BLaER1 treated with 17β-estradiol and CSF1 and Interleukin-3, amounts not matched to agents 10 nM and 100 nM (cell line): ENCODE results near the gene LENG1.

ENCODE experiments used
- H3K27ac ChIP-seq, 11 experiments: shearing (Covaris generic); formaldehyde crosslinking; 2 replicates each; pipeline ENCODE4 v1.8.1; 2022
- H3K27me3 ChIP-seq, 11 experiments: shearing (Covaris generic); formaldehyde crosslinking; 2 replicates each; pipeline ENCODE4 v1.8.1; 2022
- H3K36me3 ChIP-seq, 11 experiments: shearing (Covaris generic); formaldehyde crosslinking; 2 replicates each; pipeline ENCODE4 v1.8.1; 2022
- H3K4me1 ChIP-seq, 10 experiments: shearing (Covaris generic); formaldehyde crosslinking; 2 replicates each; pipeline ENCODE4 v1.8.1; 2022
- H3K4me2 ChIP-seq, 11 experiments: shearing (Covaris generic); formaldehyde crosslinking; 2 replicates each; pipeline ENCODE4 v1.8.1; 2022
- H3K4me3 ChIP-seq, 10 experiments: shearing (Covaris generic); formaldehyde crosslinking; 2 replicates each; pipeline ENCODE4 v1.8.1; 2022
- H3K9ac ChIP-seq, 11 experiments: shearing (Covaris generic); formaldehyde crosslinking; 2 replicates each; pipeline ENCODE4 v1.8.1; 2022
- H3K9me3 ChIP-seq, 11 experiments: shearing (Covaris generic); formaldehyde crosslinking; replicated peaks in 1 of 11; 2 replicates each; pipeline ENCODE4 v1.8.1; 2022
- H4K20me1 ChIP-seq, 11 experiments: shearing (Covaris generic); formaldehyde crosslinking; 2 replicates each; pipeline ENCODE4 v1.8.1; 2022
- Cebpa-rat ChIP-seq, 11 experiments: shearing (Covaris generic); IDR thresholded peaks; 2 replicates each; pipeline ENCODE4 v1.8.1; 2022

Gene LENG1

DNA sequence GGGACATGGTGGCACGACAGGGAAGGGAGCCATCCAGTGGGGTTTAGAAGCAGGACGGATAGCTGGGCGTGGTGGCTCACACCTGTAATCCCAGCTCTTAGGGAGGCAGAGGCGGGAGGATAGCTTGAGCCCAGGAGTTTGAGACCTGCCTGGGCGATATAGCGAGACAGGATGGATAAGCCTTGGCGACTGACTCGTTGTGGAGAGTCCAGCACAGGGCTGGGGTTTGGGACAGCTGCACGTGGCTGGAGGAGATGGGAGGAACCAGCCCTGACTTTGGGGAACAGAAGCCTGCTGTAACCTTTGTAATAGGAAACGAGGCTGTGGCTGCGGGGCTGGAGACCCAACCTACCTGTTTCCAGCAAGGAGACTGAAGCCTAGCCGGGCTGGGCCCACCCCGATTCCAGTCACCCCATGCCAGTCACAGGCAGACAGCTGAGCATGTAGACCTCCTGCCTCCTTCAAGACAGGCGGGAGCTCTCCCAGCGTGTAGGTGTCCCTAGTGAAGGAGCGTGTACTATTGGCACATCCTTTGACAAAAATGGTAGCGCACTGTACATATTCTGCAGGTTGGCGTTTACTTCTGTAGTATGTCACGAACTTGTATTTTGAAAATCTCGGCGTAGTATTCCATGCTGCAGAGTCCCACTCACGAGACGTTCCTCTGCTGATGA, 8.0 kb downstream of the LENG1 start:
- Histone ChIP-seq H4K20me1 (peaks cover 27 to 100% (median 89%) of the 10 kb centered on the region in 11 experiments; a peak in 21 of 22 replicates), H3K4me2 (no peak overlapping the region), H3K9me3 (no peaks in the 10 kb centered on the region), H3K27ac (no peak overlapping the region), H3K27me3 (no peaks in the 10 kb centered on the region), H3K4me3 (no peak overlapping the region), H3K36me3 (peaks cover 98 to 100% (median 100%) of the 10 kb centered on the region in 11 experiments), H3K9ac (peak overlapping the region in 2 of 11 experiments; percentile 7 to 9; a peak in 1 of 22 replicates), H3K4me1 (peaks cover 0 to 13% (median 0%) of the 10 kb centered on the region in 10 experiments; a peak in 2 of 20 replicates)
- TF ChIP-seq Cebpa-rat (IDR thresholded peaks at IDR 0.05) = no peak

DNA sequence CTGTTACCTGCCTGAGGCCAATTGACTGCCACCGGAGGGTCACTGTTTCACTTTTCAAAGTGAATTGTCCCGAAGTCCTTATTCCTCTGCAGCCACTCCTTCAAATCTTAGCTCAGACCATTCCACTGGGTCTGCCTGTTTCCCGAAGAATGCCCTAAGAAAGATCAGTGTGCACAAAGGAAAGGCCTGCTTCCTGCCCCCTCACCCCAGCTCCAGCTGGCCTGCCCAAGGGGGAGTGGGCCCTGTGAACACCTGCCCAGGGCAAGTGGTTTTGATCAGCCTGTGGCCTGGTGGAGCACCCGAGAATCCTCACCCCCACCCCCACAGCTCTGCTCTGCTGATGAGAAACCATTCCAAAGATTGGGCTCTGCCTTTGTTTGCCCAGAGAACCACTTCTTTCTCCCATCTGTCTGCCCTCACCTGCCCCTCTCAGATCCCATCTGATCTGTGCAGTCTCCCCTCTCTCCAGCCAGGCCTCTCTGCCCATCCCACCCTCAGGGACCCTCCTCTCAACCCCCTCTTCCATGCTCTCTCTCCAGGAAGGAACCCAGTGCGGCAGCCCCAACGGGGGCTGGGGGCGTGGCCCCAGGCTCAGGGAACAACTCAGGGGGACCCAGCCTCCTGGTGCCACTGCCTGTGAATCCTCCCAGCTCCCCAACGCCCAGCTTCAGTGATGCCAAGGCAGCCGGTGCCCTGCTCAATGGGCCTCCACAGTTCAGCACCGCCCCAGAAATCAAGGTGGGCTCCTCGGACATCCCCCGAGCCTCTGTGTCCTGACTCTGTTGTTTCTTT, 10.3 kb downstream of the LENG1 start:
- peaks cover 34 to 100% (median 88%) of the 10 kb centered on the region in 11 experiments for H4K20me1 ChIP-seq

DNA sequence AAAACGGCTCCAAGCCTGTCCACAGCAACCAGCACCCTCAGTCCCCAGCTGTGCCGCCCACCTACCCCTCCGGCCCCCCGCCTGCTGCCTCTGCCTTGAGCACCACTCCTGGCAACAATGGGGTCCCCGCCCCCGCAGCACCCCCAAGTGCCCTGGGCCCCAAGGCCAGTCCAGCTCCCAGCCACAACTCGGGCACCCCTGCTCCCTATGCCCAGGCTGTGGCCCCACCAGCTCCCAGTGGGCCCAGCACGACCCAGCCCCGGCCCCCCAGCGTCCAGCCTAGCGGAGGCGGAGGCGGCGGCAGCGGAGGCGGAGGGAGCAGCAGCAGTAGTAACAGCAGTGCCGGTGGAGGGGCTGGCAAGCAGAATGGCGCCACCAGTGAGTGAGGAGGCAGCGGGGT, 11.4 kb downstream of the LENG1 start:
- no peak overlapping the region for H3K27ac ChIP-seq
- no peak overlapping the region for H3K4me3 ChIP-seq
- peaks cover 98 to 100% (median 100%) of the 10 kb centered on the region in 11 experiments for H3K36me3 ChIP-seq
- 0 out of 20 replicates have a peak, but pooled peaks cover 0 to 5% (median 0%) of the 10 kb centered on the region in 10 experiments for H3K4me1 ChIP-seq
- H3K4me2 ChIP-seq = no peak overlapping the region
- no peaks in the 10 kb centered on the region for H3K27me3 ChIP-seq
- H3K9ac ChIP-seq = no peak overlapping the region; a peak in 1 of 22 replicates
- peaks cover 33 to 100% (median 86%) of the 10 kb centered on the region in 11 experiments for H4K20me1 ChIP-seq
- no peak for TF ChIP-seq Cebpa-rat (IDR thresholded peaks at IDR 0.05)
- H3K9me3 ChIP-seq = no peaks in the 10 kb centered on the region

More for the DNA sequence above, 10.3 kb downstream of the LENG1 start:
- Histone ChIP-seq H3K4me3 (no peak overlapping the region), H3K4me1 (peaks cover 0 to 7% (median 0%) of the 10 kb centered on the region in 10 experiments; a peak in 1 of 20 replicates), H3K9ac (no peak overlapping the region), H3K27ac (no peak overlapping the region), H3K9me3 (no peaks in the 10 kb centered on the region), H3K27me3 (no peaks in the 10 kb centered on the region), H3K36me3 (peaks cover 98 to 100% (median 100%) of the 10 kb centered on the region in 11 experiments), H3K4me2 (no peak overlapping the region)
- no peak for TF ChIP-seq Cebpa-rat (IDR thresholded peaks at IDR 0.05)

DNA sequence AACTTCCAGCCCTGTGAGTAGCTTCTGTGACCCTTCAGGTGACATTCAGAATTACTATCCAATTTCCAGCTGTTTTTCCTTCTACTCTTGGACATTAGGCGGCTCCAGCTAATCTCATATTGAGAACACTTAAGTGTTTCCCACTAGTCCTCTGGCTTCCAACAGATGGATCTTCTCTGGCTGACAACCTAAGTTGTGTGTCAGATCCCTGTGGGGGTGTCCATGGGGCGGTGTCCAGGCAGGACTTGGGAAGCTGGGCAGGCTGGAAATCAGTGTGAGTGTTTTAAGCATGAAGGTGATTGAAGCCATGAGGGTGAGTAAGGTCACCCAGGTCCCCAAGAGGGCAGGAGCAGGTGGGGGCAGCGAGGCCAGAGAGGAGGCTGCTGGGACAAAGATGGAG, 11.8 kb downstream of the LENG1 start:
- Histone ChIP-seq H3K4me1 (0 out of 20 replicates have a peak, but pooled peaks cover 0 to 5% (median 0%) of the 10 kb centered on the region in 10 experiments), H3K27me3 (no peaks in the 10 kb centered on the region), H3K4me3 (no peak overlapping the region), H3K4me2 (no peak overlapping the region), H3K9ac (no peak overlapping the region; a peak in 1 of 22 replicates), H3K27ac (no peak overlapping the region), H3K36me3 (peaks cover 98 to 100% (median 100%) of the 10 kb centered on the region in 11 experiments), H4K20me1 (peaks cover 38 to 100% (median 85%) of the 10 kb centered on the region in 11 experiments), H3K9me3 (no peaks in the 10 kb centered on the region)
- no peak for TF ChIP-seq Cebpa-rat (IDR thresholded peaks at IDR 0.05)

DNA sequence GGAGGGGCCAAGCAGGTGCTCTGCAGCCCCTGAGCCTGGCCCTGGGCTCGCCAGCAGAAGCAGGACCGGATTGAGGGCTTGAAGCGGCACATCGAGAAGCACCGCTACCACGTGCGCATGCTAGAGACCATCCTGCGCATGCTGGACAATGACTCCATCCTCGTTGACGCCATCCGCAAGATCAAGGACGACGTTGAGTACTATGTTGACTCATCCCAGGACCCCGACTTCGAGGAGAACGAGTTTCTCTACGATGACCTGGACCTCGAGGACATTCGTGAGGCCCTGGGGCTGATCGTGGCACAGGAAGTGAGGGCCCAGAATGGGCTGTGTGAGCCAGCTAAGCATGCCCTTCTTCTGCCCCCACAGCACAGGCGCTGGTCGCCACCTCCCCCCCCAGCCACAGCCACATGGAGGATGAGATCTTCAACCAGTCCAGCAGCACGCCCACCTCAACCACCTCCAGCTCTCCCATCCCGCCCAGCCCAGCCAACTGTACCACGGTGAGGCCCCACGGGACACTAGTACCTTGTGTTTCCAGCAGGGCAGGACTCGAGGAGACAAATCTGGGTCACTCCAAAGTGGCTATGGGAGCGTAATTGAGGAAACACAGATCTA, 13.9 kb downstream of the LENG1 start:
- TF ChIP-seq Cebpa-rat (IDR thresholded peaks at IDR 0.05) = no peak
- H3K4me1 ChIP-seq = peaks cover 4 to 16% (median 10%) of the 10 kb centered on the region in 10 experiments; a peak in 17 of 20 replicates
- H3K27ac ChIP-seq = no peak overlapping the region
- no peaks in the 10 kb centered on the region for H3K27me3 ChIP-seq
- peaks cover 98 to 100% (median 100%) of the 10 kb centered on the region in 11 experiments for H3K36me3 ChIP-seq
- no peaks in the 10 kb centered on the region for H3K9me3 ChIP-seq
- no peak overlapping the region for H3K4me2 ChIP-seq
- no peak overlapping the region; a peak in 1 of 20 replicates for H3K4me3 ChIP-seq
- H4K20me1 ChIP-seq = peaks cover 45 to 100% (median 86%) of the 10 kb centered on the region in 11 experiments
- no peak overlapping the region for H3K9ac ChIP-seq

DNA sequence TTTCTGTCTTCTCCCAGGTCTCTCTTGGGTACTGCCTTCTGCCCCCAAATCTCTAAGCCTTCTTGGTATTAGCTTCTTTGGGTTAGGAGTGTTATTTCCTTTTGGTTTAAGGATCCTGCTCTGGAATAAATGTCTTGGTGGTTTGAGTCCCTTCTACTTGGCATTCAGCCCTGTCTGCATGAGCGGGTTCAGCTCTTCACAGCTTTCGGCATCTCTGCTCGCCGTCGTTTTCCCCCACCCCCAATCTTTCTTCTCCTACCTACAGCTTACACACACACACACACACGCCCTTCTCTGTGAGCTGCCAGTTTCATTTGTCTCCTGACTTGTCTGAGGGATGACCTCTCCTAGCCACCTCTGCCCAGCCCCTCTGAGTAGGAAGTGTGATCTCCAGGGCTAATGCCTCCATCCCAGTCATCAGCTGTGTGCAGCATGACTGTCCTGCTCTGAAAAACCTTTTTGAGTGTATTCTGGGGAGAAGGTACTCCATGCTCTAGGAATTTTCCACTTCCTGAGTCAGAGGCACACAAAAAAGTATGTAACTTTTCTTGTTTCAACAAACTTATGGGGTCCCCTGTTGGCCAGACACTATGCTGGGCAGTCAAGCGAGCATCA, 17.2 kb downstream of the LENG1 start:
- Histone ChIP-seq H3K36me3 (peaks cover 68 to 86% (median 84%) of the 10 kb centered on the region in 11 experiments), H4K20me1 (peaks cover 67 to 92% (median 87%) of the 10 kb centered on the region in 11 experiments), H3K27ac (no peak overlapping the region), H3K9me3 (no peaks in the 10 kb centered on the region), H3K27me3 (no peaks in the 10 kb centered on the region), H3K4me1 (peaks cover 27 to 38% (median 32%) of the 10 kb centered on the region in 10 experiments), H3K4me3 (no peak overlapping the region), H3K4me2 (no peak overlapping the region), H3K9ac (peak overlapping the region in 5 of 11 experiments; percentile 11 to 100 (median 44); a peak in 4 of 22 replicates)
- no peak for TF ChIP-seq Cebpa-rat (IDR thresholded peaks at IDR 0.05)

DNA sequence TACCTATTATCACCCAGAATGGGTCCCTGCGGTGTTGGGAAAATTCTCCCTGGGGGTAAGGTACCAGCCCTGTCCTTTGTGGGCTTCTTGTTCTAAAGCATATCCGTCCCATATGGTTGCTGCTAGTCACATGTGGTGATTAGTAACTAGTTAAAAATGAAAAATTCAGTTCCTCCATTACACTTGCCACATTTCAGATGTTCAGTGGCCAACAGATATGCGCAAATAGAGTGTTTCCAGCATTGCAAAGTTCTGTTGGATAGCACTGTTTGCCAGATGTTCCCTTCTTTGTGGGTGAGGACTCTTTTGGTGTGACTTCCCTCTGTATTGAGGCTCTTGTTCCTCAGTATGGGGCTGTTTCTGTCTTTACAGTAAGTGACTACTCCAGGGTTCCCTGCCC, 18.2 kb downstream of the LENG1 start:
- peak overlapping the region in 9 of 11 experiments; percentile 11 to 100 (median 44); a peak in 11 of 22 replicates for H3K9ac ChIP-seq
- H3K27me3 ChIP-seq = no peaks in the 10 kb centered on the region
- H3K4me2 ChIP-seq = peak overlapping the region in 3 of 11 experiments; percentile 97 to 100 (median 98); a peak in 6 of 22 replicates
- H3K36me3 ChIP-seq = peaks cover 59 to 77% (median 75%) of the 10 kb centered on the region in 11 experiments
- H3K9me3 ChIP-seq = no peaks in the 10 kb centered on the region
- peaks cover 30 to 42% (median 36%) of the 10 kb centered on the region in 10 experiments for H3K4me1 ChIP-seq
- no peak overlapping the region for H3K4me3 ChIP-seq
- H4K20me1 ChIP-seq = peaks cover 66 to 83% (median 78%) of the 10 kb centered on the region in 11 experiments
- peak overlapping the region in 2 of 11 experiments; percentile 19 to 97; a peak in 2 of 22 replicates for H3K27ac ChIP-seq
- no peak for TF ChIP-seq Cebpa-rat (IDR thresholded peaks at IDR 0.05)
